GM12878 (cell line): Measurements from ENCODE around the gene CCR7. TPM values are rescaled to one million over a fixed set of nuclear protein-coding genes. Genes with fewer than 3 reads are reported as not detected.

Source experiments
- ATF2 ChIP-seq: IDR thresholded peaks from 2 replicates; pipeline ENCODE4 v1.6.1; 2012; ENCODE audit warnings: low read length, inconsistent platforms
- BCL11A ChIP-seq: IDR thresholded peaks from 2 replicates; pipeline ENCODE4 v1.6.1; 2011; ENCODE audit warnings: low read depth, low read length
- BCLAF1 ChIP-seq: fragments of 450-650 bp; IDR thresholded peaks from 2 replicates; pipeline ENCODE4 v1.6.1; 2017; ENCODE audit warnings: antibody characterized with exemption, mild to moderate bottlenecking, moderate library complexity
- BHLHE40 ChIP-seq, 2 experiments: fragments of 450-650 bp in 1 of 2; IDR thresholded peaks; 2 replicates each; pipeline ENCODE4 v1.6.1; 2011 to 2017; ENCODE audit warnings: low read depth in 2 of 2, borderline replicate concordance in 1 of 2, improper control_type of control experiment in 1 of 2, low read length in 1 of 2, mild to moderate bottlenecking in 1 of 2
- CBFB ChIP-seq: IDR thresholded peaks from 2 replicates; pipeline ENCODE4 v1.6.1; 2016; ENCODE audit warnings: antibody characterized with exemption, low read depth
- CBX3 ChIP-seq: fragments of 200-600 bp; sonication (generic); IDR thresholded peaks from 2 replicates; pipeline ENCODE4 v1.6.1; 2016; ENCODE audit warnings: low read depth, borderline replicate concordance
- CBX5 ChIP-seq: sonication (generic); IDR thresholded peaks from 2 replicates; pipeline ENCODE4 v1.6.1; 2016; ENCODE audit warnings: low read depth, moderate library complexity, mild to moderate bottlenecking, inconsistent platforms
- CHD4 ChIP-seq: fragments of 200-600 bp; sonication (generic); IDR thresholded peaks from 2 replicates; pipeline ENCODE4 v1.6.1; 2016; ENCODE audit warnings: mild to moderate bottlenecking
- CREB1 ChIP-seq: IDR thresholded peaks from 2 replicates; pipeline ENCODE4 v1.6.1; 2012; ENCODE audit warnings: low read depth, mild to moderate bottlenecking, inconsistent platforms
- ESRRA ChIP-seq: IDR thresholded peaks from 2 replicates; pipeline ENCODE4 v1.6.1; 2012; ENCODE audit warnings: mild to moderate bottlenecking, low read length, improper control_type of control experiment
- FOS ChIP-seq: IDR thresholded peaks from 3 replicates; pipeline ENCODE4 v1.6.1; 2011; ENCODE audit warnings: borderline replicate concordance; ENCODE audit not compliant: insufficient read length; ENCODE audit errors: extremely low read depth
- GATAD2B ChIP-seq: fragments of 450-650 bp; conservative IDR thresholded peaks from 2 replicates; pipeline ENCODE4 v1.6.1; 2017; ENCODE audit warnings: low read depth, mild to moderate bottlenecking, moderate library complexity
- IKZF1 ChIP-seq: fragments of 450-650 bp; conservative IDR thresholded peaks from 2 replicates; pipeline ENCODE4 v1.6.1; 2017; ENCODE audit warnings: antibody characterized with exemption, mild to moderate bottlenecking
- JUNB ChIP-seq: IDR thresholded peaks from 2 replicates; pipeline ENCODE4 v1.6.1; 2016; ENCODE audit warnings: antibody characterized with exemption, mild to moderate bottlenecking
- JUND ChIP-seq: IDR thresholded peaks from 2 replicates; pipeline ENCODE4 v1.6.1; 2012; ENCODE audit warnings: low read depth, mild to moderate bottlenecking, low read length, improper control_type of control experiment, moderate library complexity
- MEF2B ChIP-seq: fragments of 450-650 bp; IDR thresholded peaks from 2 replicates; pipeline ENCODE4 v1.6.1; 2018; ENCODE audit warnings: mild to moderate bottlenecking, moderate library complexity; ENCODE audit not compliant: partially characterized antibody, poor library complexity, severe bottlenecking
- NR2F1 ChIP-seq: fragments of 450-650 bp; conservative IDR thresholded peaks from 2 replicates; pipeline ENCODE4 v1.6.1; 2017; ENCODE audit warnings: mild to moderate bottlenecking
- RAD21 ChIP-seq: IDR thresholded peaks from 2 replicates; pipeline ENCODE4 v1.6.1; 2011; ENCODE audit warnings: mild to moderate bottlenecking, low read depth, low read length, moderate library complexity; ENCODE audit not compliant: insufficient read depth
- SP1 ChIP-seq: IDR thresholded peaks from one replicate; pipeline ENCODE4 v1.6.1; 2011; ENCODE audit warnings: low read depth, low read length
- ZBTB33 ChIP-seq: fragments of 450-650 bp; IDR thresholded peaks from 2 replicates; pipeline ENCODE4 v1.6.1; 2017; ENCODE audit warnings: mild to moderate bottlenecking
- ZBTB4 ChIP-seq: fragments of 450-650 bp; formaldehyde crosslinking; IDR thresholded peaks from 2 replicates; pipeline ENCODE4 v1.4.0; 2022; ENCODE audit warnings: mild to moderate bottlenecking, moderate library complexity
- polyA plus RNA-seq, 11 experiments: library from polyadenylated mRNA; depleted of rRNA in 4 of 11; unstranded in 6 of 11; stranded (reverse) in 5 of 11; fragments of >200 nt; fragmentation: Nextera tagmentation in 4 of 11; fragmentation: Illumina TruSeq in 1 of 11; extraction: Ambion mirVana in 4 of 11; extraction: Trizol in 1 of 11; gene quantifications; 1 replicate in 1 of 11; 2 replicates in 10 of 11; pipeline versions ENCODE4 v1.2.1 to v1.2.3, GENCODE V29; 2011 to 2016; ENCODE audit warnings: inconsistent platforms in 2 of 11, missing spikeins in 2 of 11, low read depth in 1 of 11
- total RNA-seq, 4 experiments: library from RNA; depleted of rRNA in 3 of 4; stranded (reverse); fragments of >200 nt in 3 of 4; fragmentation: Illumina TruSeq in 1 of 4; extraction: Trizol in 1 of 4; gene quantifications; 2 replicates each; pipeline versions ENCODE4 v1.2.1 to v1.2.3, GENCODE V29; 2013 to 2021

Gene CCR7
- total and polyA plus RNA-seq, 10 of the 15 experiments (the other 5 are each of a cell fraction or from before 2014, with no cell fraction given): 131 to 1,171 (median 260) TPM

- TF ChIP-seq MEF2B: peak; percentile 46
- TF ChIP-seq RAD21: no peak
- TF ChIP-seq BCLAF1: no peak
- no peak for TF ChIP-seq JUND
- TF ChIP-seq ESRRA: no peak
- peak; percentile 4; the same call in 1 of the 2 replicates for TF ChIP-seq IKZF1
- no peak for TF ChIP-seq CHD4
- no peak for TF ChIP-seq CBX5
- TF ChIP-seq BCL11A: peak; percentile 24; the same call in 1 of the 2 replicates
- peak; percentile 92 for TF ChIP-seq NR2F1
- peak; percentile 81 for TF ChIP-seq ATF2
- peak; percentile 85 for TF ChIP-seq JUNB
- 0 out of 2 replicates have a peak, but pooled peaks have one; percentile 26 for TF ChIP-seq GATAD2B
- TF ChIP-seq BHLHE40 (IDR thresholded peaks at IDR 0.05; ENCODE audit: borderline replicate concordance in 1 of 2, low read depth in 2 of 2, low read length in 1 of 2): peak; percentile 7 to 35; a peak in 1 of 4 replicates
- no peak for TF ChIP-seq ZBTB4 (CRISPR knock-in tag)
- no peak for TF ChIP-seq SP1
- TF ChIP-seq CBX3: no peak
- TF ChIP-seq ZBTB33: no peak
- TF ChIP-seq FOS: no peak
- TF ChIP-seq CREB1: 0 out of 2 replicates have a peak, but pooled peaks have one; percentile 36
- peak; percentile 30; the same call in 1 of the 2 replicates for TF ChIP-seq CBFB
These were observed 32.5 kb upstream of the CCR7 start (continued) for GRCh38 chr17:40597556-40598300.
